SU-DHL-6 (cell line): ENCODE data around the gene EFNA5.

ENCODE experiments used
- EZH2phosphoT487 ChIP-seq: fragments of 200-600 bp; sonication (generic), shearing (Covaris generic); conservative IDR thresholded peaks from 2 replicates; pipeline ENCODE4 v1.6.1; 2018; ENCODE audit warnings: mild to moderate bottlenecking, antibody characterized with exemption, low read length, moderate library complexity, mixed read lengths
- TF ChIP-seq, protein P1 (sequence below): fragments of 200-600 bp; sonication (generic); IDR thresholded peaks from one replicate; pipeline ENCODE4 v1.5.1; 2017; ENCODE audit warnings: antibody characterized with exemption, mild to moderate bottlenecking, low read length, moderate library complexity; ENCODE audit not compliant: insufficient read depth, poor library complexity, severe bottlenecking

- TF ChIP-seq, protein P1, sequence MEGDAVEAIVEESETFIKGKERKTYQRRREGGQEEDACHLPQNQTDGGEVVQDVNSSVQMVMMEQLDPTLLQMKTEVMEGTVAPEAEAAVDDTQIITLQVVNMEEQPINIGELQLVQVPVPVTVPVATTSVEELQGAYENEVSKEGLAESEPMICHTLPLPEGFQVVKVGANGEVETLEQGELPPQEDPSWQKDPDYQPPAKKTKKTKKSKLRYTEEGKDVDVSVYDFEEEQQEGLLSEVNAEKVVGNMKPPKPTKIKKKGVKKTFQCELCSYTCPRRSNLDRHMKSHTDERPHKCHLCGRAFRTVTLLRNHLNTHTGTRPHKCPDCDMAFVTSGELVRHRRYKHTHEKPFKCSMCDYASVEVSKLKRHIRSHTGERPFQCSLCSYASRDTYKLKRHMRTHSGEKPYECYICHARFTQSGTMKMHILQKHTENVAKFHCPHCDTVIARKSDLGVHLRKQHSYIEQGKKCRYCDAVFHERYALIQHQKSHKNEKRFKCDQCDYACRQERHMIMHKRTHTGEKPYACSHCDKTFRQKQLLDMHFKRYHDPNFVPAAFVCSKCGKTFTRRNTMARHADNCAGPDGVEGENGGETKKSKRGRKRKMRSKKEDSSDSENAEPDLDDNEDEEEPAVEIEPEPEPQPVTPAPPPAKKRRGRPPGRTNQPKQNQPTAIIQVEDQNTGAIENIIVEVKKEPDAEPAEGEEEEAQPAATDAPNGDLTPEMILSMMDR, result no peak
- no peak for TF ChIP-seq EZH2phosphoT487
These were observed 269.1 kb downstream of the EFNA5 start for GRCh38 chr5:107401470-107402122.
